Erythroblast (primary cell): ENCODE measurements around the gene MYB.
"Not testable (repeated sequence)": the region's sequence is repeated elsewhere in the genome, so short reads cannot be mapped to it uniquely, and the experiment has no call there.

Source experiments
- DNase-seq, 2 experiments: peaks; one replicate each; lab custom pipeline; 2025; lab: John Stamatoyannopoulos, UW
- GATA1 ChIP-seq: IDR thresholded peaks from 2 replicates; pipeline ENCODE4 v1.6.1; 2011; ENCODE audit warnings: low read depth, mild to moderate bottlenecking, control low read depth, low read length, moderate library complexity
- POLR2A ChIP-seq: IDR thresholded peaks from 2 replicates; pipeline ENCODE4 v1.6.1; 2011; ENCODE audit warnings: mild to moderate bottlenecking, low read length

Gene MYB

GRCh38 chr6:135180542-135181332 is at the start of gene MYB:
TSS of gene MYB (plus strand) at chr6:135181308. CDS start at chr6:135181514, 206 bp downstream.
- peak; percentile 68 for TF ChIP-seq POLR2A
- TF ChIP-seq GATA1 = no peak
- peak; percentile 87 to 88 for DNase-seq

GRCh38 chr6:135132776-135133175 is 48.3 kb upstream of the MYB start:
- TF ChIP-seq POLR2A = no peak
- no peak for TF ChIP-seq GATA1
- no peak for DNase-seq

- no peak for DNase-seq
- TF ChIP-seq POLR2A (no peak), GATA1 (no peak)
Measured at GRCh38 chr6:135135835-135136234, 45.3 kb upstream of the MYB start.

- no peak for DNase-seq
- TF ChIP-seq POLR2A (no peak), GATA1 (no peak)
Measured at GRCh38 chr6:135137826-135138225, 43.3 kb upstream of the MYB start.

- no peak for DNase-seq
- TF ChIP-seq POLR2A = no peak
- TF ChIP-seq GATA1 = no peak
Measured at GRCh38 chr6:135141182-135141581, 39.9 kb upstream of the MYB start.

GRCh38 chr6:135141728-135142127 is 39.4 kb upstream of the MYB start:
- no peak for DNase-seq
- TF ChIP-seq GATA1 = no peak
- no peak for TF ChIP-seq POLR2A

- DNase-seq = not testable (repeated sequence)
Measured at GRCh38 chr6:135142232-135142631, 38.9 kb upstream of the MYB start.

GRCh38 chr6:135144673-135145062 is 36.4 kb upstream of the MYB start:
- peak in 1 of 2 experiments; percentile 69 for DNase-seq
- TF ChIP-seq GATA1 (no peak), POLR2A (peak; percentile 33)

GRCh38 chr6:135145063-135145800 is 35.9 kb upstream of the MYB start:
- TF ChIP-seq POLR2A = peak; percentile 14
- TF ChIP-seq GATA1 = no peak
- peak; percentile 69 for DNase-seq

- no peak for DNase-seq
Measured at GRCh38 chr6:135146162-135146934, 34.8 kb upstream of the MYB start.

GRCh38 chr6:135147637-135148592 is 33.2 kb upstream of the MYB start:
- TF ChIP-seq GATA1 (peak; percentile 28), POLR2A (peak; percentile 20)
- DNase-seq = peak; percentile 57 to 75

More at GRCh38 chr6:135146162-135146934, 34.8 kb upstream of the MYB start:
- TF ChIP-seq GATA1 = no peak

- no peak for TF ChIP-seq POLR2A
- TF ChIP-seq GATA1 = no peak
- DNase-seq = no peak
Measured at GRCh38 chr6:135148889-135149288, 32.2 kb upstream of the MYB start.

- no peak for DNase-seq
- TF ChIP-seq GATA1 = no peak
- no peak for TF ChIP-seq POLR2A
Measured at GRCh38 chr6:135149376-135149775, 31.7 kb upstream of the MYB start.

- DNase-seq = not testable (repeated sequence)
Measured at GRCh38 chr6:135150481-135150880, 30.6 kb upstream of the MYB start.

GRCh38 chr6:135154125-135154524 is 27.0 kb upstream of the MYB start:
- not testable (repeated sequence) for DNase-seq
